Stimulated activated CD4-positive, alpha-beta T cell treated with anti-CD3 and anti-CD28 coated beads, Interleukin-12 subunit alpha, Interleukin-12 subunit beta, amount 100 ng/mL, for 48 hours (primary cell): ENCODE data around the gene GPR87.

Source experiments
- DNase-seq, 3 donors: peaks; one replicate each; pipeline ENCODE4 v3.0.0-alpha.2; 2020; ENCODE audit warnings: low read depth in 2 of 3, low spot score in 1 of 3

GPR87 gene

GRCh38 chr3:151315846-151316245, 774 bp downstream of the GPR87 start:
- no peak for DNase-seq

DNA sequence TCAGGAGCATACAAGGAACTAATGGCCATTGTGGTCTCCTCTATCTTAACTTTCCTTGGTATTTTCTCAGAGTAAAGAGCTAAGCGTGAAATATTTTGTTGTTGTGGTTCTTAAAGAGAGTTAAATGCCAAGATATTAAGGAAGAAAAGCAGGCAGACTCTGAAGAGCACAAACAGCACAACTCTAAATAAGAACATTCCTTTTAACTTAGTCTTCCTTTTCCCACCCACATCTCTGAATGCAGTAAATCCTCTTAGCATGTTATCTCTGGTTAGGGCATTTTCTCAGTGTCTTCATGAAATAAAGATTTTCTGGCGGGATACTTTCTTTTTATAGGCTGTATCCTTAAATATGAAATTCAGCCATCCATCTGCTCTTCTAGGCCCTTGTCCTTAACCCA, 1.5 kb downstream of the GPR87 start:
- no peak for DNase-seq

GRCh38 chr3:151314593-151314992, 2.0 kb downstream of the GPR87 start:
- no peak for DNase-seq

DNA sequence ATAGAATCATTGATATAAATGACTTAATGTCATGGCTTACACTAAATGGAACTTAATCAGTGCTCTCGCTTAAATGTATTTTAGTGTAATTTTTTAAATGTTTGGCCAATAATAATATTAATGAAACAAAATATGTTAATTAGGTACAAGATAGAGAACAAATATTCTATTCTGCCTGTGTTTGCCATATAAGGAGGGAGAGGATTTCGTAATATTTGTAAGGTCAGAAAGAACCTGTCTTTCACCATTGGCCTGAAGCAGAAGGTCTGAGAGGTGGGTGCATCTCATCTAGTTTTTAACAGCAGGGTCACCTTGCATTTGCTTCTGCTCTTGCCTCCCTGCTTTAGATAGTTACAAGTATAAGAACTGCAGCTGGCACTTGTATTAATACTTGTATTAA, 2.5 kb downstream of the GPR87 start:
- DNase-seq, result no peak

GRCh38 chr3:151312972-151313371, 3.6 kb downstream of the GPR87 start:
- no peak for DNase-seq

GRCh38 chr3:151309566-151309965, 7.1 kb downstream of the GPR87 start:
- DNase-seq, result no peak

DNA sequence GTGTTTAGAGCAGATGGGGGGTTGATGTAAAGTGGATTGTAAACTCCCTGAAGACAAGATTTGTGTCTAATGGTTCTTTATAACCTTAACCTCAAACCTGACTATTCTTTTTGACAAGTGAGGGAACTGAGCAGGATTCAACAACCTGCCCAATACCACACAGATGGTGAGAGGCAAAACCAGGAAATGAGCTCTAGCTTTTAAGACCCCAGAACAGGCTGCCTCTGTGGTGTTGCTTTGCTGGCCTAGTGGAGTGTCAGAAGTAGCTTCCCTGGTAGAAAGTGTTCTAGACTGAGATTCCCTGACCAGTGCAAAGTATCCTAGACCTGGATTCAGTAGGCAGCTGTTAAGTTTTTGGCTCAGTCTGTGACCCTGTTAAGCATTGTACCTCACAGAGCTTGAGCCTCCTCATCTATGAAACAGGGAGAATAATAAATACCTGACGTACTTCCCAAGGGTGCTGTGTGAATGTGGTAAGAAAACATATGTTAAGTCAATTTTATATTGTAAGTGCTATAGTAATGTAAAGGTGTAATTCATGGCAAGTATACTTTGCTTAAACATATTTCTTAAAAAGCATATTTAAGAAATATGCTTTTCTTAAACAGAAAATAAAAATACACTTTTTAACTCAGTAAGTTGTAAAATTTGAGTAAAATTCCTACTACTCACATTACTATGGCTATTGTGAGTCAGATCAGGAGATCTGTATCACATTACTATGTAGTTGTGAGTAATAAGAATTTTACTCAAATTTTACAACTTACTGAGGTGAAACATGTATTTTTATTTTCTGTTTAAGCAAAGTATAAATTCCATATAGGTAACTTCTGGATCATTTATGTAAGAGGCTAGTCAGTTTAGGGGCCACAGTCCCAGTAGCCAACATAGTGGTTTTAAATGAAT, 8.8 kb downstream of the GPR87 start:
- DNase-seq, result no peak

GRCh38 chr3:151307131-151307530, 9.5 kb downstream of the GPR87 start:
- no peak for DNase-seq

DNA sequence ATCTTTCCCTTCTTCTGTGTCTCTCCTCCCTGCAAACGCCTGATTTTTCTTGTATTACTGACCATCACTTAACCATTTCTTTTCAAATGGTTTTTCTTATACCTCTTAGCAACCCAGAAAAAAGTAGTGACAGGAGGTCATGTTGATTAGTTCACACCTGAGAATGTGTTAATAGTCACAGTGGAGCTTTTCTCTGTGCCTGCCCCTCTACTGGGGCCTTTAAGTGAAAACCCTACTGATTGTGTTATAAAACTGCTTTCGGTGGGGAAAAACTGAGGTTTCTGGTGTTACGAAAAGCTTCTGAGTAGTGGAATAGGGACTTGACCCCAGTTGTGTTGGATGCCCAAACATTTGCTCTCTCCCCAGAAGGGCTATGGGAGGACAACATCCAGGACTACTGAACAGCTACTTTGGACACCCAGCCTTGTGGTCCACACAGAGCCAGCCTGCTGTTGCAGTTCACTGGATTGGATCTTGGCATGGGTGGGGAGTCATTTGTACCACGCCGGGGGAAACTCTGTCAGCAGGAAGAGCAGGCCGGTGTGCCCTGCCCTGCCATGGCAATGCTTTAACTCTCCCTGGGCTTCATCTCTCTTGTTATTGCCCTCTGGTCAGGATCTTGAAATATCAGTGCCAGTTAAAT, 10.3 kb downstream of the GPR87 start:
- no peak for DNase-seq

- DNase-seq, result no peak
These were observed 10.9 kb downstream of the GPR87 start for GRCh38 chr3:151305775-151306151.

GRCh38 chr3:151305060-151305774, 11.4 kb downstream of the GPR87 start:
- no peak for DNase-seq

DNA sequence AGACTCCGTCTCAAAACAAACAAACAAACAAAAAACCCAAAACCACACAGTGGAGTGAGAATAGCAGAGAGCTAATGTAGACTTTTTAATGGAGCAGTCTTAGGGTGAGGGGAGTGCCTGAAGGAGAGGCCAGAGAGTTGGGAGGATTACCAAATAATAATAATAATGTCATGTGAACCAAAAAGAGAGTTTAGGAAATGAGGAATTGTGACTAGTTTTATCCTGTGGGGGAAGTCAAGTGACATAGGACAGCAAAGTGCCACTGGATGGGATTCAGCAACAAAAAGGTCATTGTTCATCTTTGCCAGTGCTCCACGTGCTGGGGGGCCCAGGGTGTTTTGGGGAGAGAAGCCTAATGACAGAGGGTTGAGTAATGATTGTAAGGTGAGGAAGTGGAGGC, 12.9 kb downstream of the GPR87 start:
- no peak for DNase-seq

- DNase-seq, result no peak
These were observed 14.8 kb downstream of the GPR87 start for GRCh38 chr3:151301787-151302186.

GRCh38 chr3:151300539-151300938, 16.1 kb downstream of the GPR87 start:
- no peak for DNase-seq

DNA sequence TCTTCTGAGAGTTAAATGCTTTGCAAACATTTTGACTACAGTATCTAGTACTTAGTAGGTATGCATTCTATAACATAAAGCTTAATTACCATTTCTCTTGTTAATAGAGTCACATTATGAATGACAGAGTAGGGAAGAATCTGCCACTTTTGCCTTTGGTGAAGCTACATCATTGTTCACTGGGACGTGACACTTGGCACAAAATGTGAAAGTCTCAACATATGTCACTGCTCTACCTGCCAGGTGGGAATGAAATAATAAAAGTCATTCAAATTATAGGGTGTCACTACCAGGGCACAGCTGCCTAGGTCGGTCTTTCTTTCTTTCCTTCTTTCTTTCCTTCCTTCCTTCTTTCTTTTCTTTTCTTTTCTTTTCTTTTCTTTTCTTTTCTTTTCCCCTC, 17.6 kb downstream of the GPR87 start:
- no peak for DNase-seq

GRCh38 chr3:151297429-151297828, 19.2 kb downstream of the GPR87 start:
- DNase-seq, result no peak

GRCh38 chr3:151296226-151296625, 20.4 kb downstream of the GPR87 start:
- DNase-seq, result no peak

DNA sequence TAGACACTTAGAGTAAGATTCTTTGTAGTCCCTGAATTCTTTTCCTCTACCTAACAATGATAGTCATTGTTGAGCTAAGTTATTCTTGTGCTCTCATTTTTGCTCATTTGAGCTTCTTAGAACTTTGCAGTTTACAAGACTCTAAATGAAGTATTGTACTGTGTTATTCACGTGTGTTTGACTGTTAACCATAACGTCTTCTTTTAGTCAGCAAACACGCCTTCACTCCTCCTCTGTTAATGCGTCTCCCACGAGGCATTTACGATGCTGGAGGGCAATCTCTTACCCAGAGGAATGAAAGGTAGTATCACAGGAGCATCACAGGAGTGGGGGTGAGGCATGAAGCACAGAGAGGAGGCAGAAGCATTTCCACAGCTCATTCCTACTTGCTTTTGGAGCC, 23.5 kb downstream of the GPR87 start:
- DNase-seq, result no peak

DNA sequence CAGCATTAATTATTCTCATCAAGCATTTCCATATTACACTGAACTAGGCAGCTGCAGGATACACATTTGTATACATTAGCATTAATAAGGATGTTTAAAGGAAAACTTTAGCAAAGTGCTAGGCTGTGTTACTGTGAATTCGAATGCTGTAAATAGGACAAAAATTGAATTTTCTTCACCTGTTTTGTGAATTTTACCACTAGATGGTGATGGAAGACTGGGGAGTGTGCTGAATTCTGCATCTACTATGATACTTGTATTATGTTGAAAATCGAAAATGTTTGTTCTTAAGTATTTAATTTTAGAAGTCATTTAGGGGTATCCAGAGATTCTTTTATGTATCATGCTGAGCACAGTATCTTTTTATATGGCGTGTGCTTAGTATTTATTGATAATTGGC, 25.9 kb downstream of the GPR87 start:
- no peak for DNase-seq

- no peak for DNase-seq
These were observed 27.2 kb downstream of the GPR87 start for GRCh38 chr3:151289445-151289844.

- DNase-seq, result no peak
These were observed 30.7 kb downstream of the GPR87 start for GRCh38 chr3:151285940-151286339.

DNA sequence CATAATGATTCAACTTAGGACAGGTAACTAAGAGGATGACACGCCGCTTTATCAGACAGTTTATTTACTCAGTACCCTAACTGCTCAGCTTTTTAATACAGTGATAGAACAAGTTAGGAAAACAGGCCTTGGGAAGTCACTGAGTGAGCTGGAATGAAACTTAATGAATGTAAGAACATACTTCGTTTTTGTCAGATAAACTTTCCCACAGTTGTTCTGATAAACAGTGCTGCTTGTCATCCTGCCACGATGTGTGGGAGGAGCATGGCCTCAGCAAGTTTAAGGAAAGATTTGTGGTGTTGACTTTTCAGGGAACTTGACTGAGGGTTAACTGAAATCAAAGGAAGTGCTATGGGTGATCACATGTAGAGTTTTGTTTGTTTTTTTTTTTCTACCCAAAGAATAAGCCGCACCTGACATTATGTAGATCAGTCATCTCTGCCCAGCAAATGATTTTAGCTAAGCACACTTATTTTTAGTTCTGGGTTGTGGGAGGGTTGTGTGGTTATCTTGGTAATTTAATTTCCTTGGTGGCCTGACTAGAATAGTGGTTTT, 32.6 kb downstream of the GPR87 start:
- DNase-seq, result peak in 1 of 3 donors; percentile 14
